ENCODE data around the gene TMEM131L. TPM values are rescaled to one million over a fixed set of nuclear protein-coding genes. Genes with fewer than 3 reads are reported as not detected.
A peak's percentile ranks its signal among the peaks of the same experiment; 100 is the strongest.
"Not testable (repeated sequence)": the region's sequence is repeated elsewhere in the genome, so short reads cannot be mapped to it uniquely, and the experiment has no call there.

Gene TMEM131L
- total RNA-seq, 2 donors from 2014 or later = 22.2 to 25.6 TPM

DNA sequence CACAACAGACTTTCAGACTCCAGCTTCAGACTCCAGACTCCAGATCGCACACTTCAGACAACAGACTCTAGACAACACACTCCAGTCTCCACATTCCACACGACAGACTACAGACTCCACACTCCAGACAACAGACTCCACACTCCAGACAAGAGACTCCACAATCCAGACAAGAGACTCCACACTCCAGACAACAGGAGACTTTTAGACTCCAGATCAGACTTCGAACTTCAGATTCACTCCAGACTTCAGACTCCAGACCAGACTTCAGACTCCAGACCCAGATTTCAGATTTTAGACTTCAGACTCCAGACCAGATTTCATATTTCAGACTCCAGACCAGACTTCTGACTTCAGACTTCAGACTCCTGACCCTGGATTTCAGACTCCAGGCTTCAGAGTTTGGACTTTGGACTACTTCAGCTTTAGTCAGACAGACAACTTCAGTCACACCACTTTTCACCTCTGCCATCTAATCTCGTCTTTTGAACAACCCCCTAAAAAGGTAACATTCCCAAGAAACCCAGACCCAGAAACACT is 188.9 kb downstream of the TMEM131L start:
- TF ChIP-seq, protein P1, sequence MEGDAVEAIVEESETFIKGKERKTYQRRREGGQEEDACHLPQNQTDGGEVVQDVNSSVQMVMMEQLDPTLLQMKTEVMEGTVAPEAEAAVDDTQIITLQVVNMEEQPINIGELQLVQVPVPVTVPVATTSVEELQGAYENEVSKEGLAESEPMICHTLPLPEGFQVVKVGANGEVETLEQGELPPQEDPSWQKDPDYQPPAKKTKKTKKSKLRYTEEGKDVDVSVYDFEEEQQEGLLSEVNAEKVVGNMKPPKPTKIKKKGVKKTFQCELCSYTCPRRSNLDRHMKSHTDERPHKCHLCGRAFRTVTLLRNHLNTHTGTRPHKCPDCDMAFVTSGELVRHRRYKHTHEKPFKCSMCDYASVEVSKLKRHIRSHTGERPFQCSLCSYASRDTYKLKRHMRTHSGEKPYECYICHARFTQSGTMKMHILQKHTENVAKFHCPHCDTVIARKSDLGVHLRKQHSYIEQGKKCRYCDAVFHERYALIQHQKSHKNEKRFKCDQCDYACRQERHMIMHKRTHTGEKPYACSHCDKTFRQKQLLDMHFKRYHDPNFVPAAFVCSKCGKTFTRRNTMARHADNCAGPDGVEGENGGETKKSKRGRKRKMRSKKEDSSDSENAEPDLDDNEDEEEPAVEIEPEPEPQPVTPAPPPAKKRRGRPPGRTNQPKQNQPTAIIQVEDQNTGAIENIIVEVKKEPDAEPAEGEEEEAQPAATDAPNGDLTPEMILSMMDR (IDR thresholded peaks at IDR 0.05) = no peak
- ATAC-seq (ENCODE audit: insufficient number of reproducible peaks, low FRiP score, low read depth) (no peak), DNase-seq (ENCODE audit: low spot score) (no peak)
- no peaks in the 10 kb centered on the region for H3K27me3 ChIP-seq (replicated peaks; ENCODE audit: insufficient read depth)
- peak overlapping the region; percentile 38 for H3K4me3 ChIP-seq
- peak overlapping the region; percentile 63 to 80 for H3K27ac ChIP-seq
- no peaks in the 10 kb centered on the region for H3K36me3 ChIP-seq
- H3K4me1 ChIP-seq (ENCODE audit: control insufficient read depth in 1 of 2, low read depth in 2 of 2) = peaks cover 18 to 44% of the 10 kb centered on the region in 2 donors
- no peaks in the 10 kb centered on the region for H3K9me3 ChIP-seq

DNA sequence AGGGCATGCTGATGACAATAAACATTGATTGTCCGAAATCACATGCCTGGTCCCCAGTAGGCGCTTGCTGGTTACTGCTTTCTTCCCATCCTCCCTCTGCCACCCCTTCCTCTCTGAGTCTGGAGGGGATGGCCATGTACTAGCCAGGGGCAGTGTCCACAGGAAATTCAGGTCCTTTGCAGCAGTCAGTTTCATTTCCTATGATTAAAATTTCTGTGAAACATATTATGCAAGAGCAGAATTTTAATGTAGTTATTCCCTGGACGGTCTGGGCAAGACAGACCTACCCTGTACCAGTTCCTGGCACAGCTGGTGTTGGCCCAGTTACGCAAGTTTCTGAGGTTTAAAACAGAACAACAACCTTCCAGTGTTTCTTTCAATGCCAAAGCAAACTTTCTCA is 189.8 kb downstream of the TMEM131L start:
- TF ChIP-seq, protein P1 (IDR thresholded peaks at IDR 0.05) = no peak
- DNase-seq (ENCODE audit: low spot score) (peak; percentile 50), ATAC-seq (ENCODE audit: insufficient number of reproducible peaks, low FRiP score, low read depth) (peak; percentile 53)
- no peaks in the 10 kb centered on the region for H3K36me3 ChIP-seq
- H3K27me3 ChIP-seq (replicated peaks; ENCODE audit: insufficient read depth) = no peaks in the 10 kb centered on the region
- H3K27ac ChIP-seq = peak overlapping the region; percentile 63 to 80
- H3K4me3 ChIP-seq = peak overlapping the region; percentile 38
- H3K4me1 ChIP-seq (ENCODE audit: control insufficient read depth in 1 of 2, low read depth in 2 of 2) = peaks cover 25 to 52% of the 10 kb centered on the region in 2 donors
- no peaks in the 10 kb centered on the region for H3K9me3 ChIP-seq

DNA sequence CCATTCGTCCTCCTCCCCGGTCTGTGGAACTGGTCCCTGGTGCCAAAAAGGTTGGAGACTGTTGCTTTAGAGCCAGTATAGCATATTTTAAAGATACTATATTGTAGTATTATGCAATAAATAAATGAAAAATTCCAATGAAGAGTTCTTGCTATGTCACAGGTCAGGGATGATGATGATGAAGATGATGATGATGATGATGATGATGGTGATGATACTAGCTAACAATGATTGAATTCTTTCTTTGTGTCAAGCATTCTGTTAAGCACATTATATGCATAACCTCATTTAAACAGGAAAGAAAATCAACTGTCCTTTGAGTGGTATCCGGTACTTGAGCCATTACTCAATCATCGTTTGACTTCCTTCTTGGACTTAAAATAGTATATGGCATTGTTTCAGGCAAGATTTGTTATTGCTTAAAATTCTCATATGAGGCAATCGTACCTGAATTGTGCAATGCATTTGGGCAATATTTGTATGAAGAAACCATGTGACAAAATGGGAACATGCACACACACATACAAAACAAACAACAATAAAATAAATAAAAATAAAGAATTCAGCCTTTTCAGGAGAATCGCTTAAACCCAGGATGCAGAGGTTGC is 195.2 kb downstream of the TMEM131L start:
- Histone ChIP-seq H3K36me3 (no peaks in the 10 kb centered on the region), H3K27ac (peak overlapping the region in 1 of 2 donors; percentile 33), H3K27me3 (replicated peaks; ENCODE audit: insufficient read depth) (no peaks in the 10 kb centered on the region), H3K4me3 (no peak overlapping the region), H3K4me1 (ENCODE audit: control insufficient read depth in 1 of 2, low read depth in 2 of 2) (peaks cover 32 to 43% of the 10 kb centered on the region in 2 donors), H3K9me3 (no peaks in the 10 kb centered on the region)
- TF ChIP-seq, protein P1 (IDR thresholded peaks at IDR 0.05) = no peak
- ATAC-seq (ENCODE audit: insufficient number of reproducible peaks, low FRiP score, low read depth) = peak; percentile 79
- DNase-seq (ENCODE audit: low spot score) = no peak

DNA sequence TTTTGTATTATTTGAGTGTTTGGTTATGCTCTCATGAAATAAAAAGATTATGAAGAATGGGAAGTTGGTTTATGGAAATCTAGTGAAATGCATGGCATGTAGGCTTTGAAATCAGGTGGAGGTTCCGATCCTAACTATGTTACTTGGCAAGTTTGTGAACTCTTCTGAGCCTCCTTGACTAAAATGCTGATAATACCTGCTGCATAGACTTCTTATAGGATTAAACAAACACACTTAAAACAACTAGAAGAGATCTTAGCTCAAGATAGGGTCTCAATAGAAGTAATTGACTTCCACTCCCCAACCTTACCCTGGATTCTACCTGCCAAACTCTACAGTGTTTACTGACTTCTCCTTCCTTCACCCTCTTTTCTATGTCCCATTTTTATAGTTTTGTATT is 195.7 kb downstream of the TMEM131L start:
- ATAC-seq (ENCODE audit: insufficient number of reproducible peaks, low FRiP score, low read depth) (no peak), DNase-seq (ENCODE audit: low spot score) (no peak)
- H3K27me3 ChIP-seq (replicated peaks; ENCODE audit: insufficient read depth) = no peaks in the 10 kb centered on the region
- peaks cover 26 to 37% of the 10 kb centered on the region in 2 donors for H3K4me1 ChIP-seq (ENCODE audit: control insufficient read depth in 1 of 2, low read depth in 2 of 2)
- peak overlapping the region in 1 of 2 donors; percentile 28 for H3K27ac ChIP-seq
- TF ChIP-seq, protein P1 (IDR thresholded peaks at IDR 0.05) = no peak
- H3K9me3 ChIP-seq = no peaks in the 10 kb centered on the region
- no peak overlapping the region for H3K4me3 ChIP-seq
- no peaks in the 10 kb centered on the region for H3K36me3 ChIP-seq

- H3K36me3 ChIP-seq = no peaks in the 10 kb centered on the region
- no peak for ATAC-seq (ENCODE audit: insufficient number of reproducible peaks, low FRiP score, low read depth)
- H3K9me3 ChIP-seq = no peaks in the 10 kb centered on the region
- TF ChIP-seq, protein P1 (IDR thresholded peaks at IDR 0.05) = no peak
- H3K27me3 ChIP-seq (replicated peaks; ENCODE audit: insufficient read depth) = no peaks in the 10 kb centered on the region
- H3K4me3 ChIP-seq = no peak overlapping the region
- peaks cover 26 to 35% of the 10 kb centered on the region in 2 donors for H3K4me1 ChIP-seq (ENCODE audit: control insufficient read depth in 1 of 2, low read depth in 2 of 2)
- no peak overlapping the region for H3K27ac ChIP-seq
- no peak for DNase-seq (ENCODE audit: low spot score)
Measured at GRCh38 chr4:153663667-153664066, 197.5 kb downstream of the TMEM131L start.

GRCh38 chr4:153666505-153666904 is 200.3 kb downstream of the TMEM131L start:
- not testable (repeated sequence) for H3K9me3 ChIP-seq; H3K27ac ChIP-seq; DNase-seq (ENCODE audit: low spot score); H3K27me3 ChIP-seq (replicated peaks; ENCODE audit: insufficient read depth); H3K36me3 ChIP-seq; H3K4me3 ChIP-seq; ATAC-seq (ENCODE audit: insufficient number of reproducible peaks, low FRiP score, low read depth); H3K4me1 ChIP-seq (ENCODE audit: control insufficient read depth in 1 of 2, low read depth in 2 of 2)

All from thoracic aorta (tissue), 2 donors.